GM12875 (cell line): ENCODE data around the gene MLST8.

Experiments used
- H3K4me3 ChIP-seq: one replicate; pipeline ENCODE4 v1.5.1; 2011; ENCODE audit warnings: low read depth, low read length, control low read depth
- CTCF ChIP-seq: IDR thresholded peaks from 2 replicates; pipeline ENCODE4 v1.5.1; 2011; ENCODE audit warnings: low read depth, mild to moderate bottlenecking, control low read depth, inconsistent platforms, low read length, moderate library complexity, borderline replicate concordance; ENCODE audit not compliant: insufficient read depth

MLST8 gene

GRCh38 chr16:2235234-2235651 is 30.0 kb downstream of the MLST8 start:
- H3K4me3 ChIP-seq = no peak overlapping the region
- no peak for TF ChIP-seq CTCF

- no peak for TF ChIP-seq CTCF
- H3K4me3 ChIP-seq = no peak overlapping the region
These were observed 30.6 kb downstream of the MLST8 start for GRCh38 chr16:2235695-2236336.

GRCh38 chr16:2236337-2237101 is 31.3 kb downstream of the MLST8 start, which contains the start of gene DNASE1L2:
Gene DNASE1L2 (plus strand): TSS chr16:2236444. CDS start chr16:2236817, 373 bp downstream.
- TF ChIP-seq CTCF = no peak
- no peak within 1 kb of the TSS for H3K4me3 ChIP-seq

GRCh38 chr16:2237102-2237482 is 31.8 kb downstream of the MLST8 start:
- no peak for TF ChIP-seq CTCF
- no peak overlapping the region for H3K4me3 ChIP-seq

- no peak for TF ChIP-seq CTCF
- H3K4me3 ChIP-seq = no peak overlapping the region
These were observed 32.4 kb downstream of the MLST8 start for GRCh38 chr16:2237493-2238149.

GRCh38 chr16:2238150-2238837 is 33.0 kb downstream of the MLST8 start:
- no peak overlapping the region for H3K4me3 ChIP-seq
- TF ChIP-seq CTCF = no peak
